ENCODE measurements around the gene CD1E. TPM values are rescaled to one million over a fixed set of nuclear protein-coding genes. Genes with fewer than 3 reads are reported as not detected.

CD1E gene
- polyA plus RNA-seq (2013, experiment 1 of 4): not detected
- polyA plus RNA-seq (2013, experiment 2 of 4): not detected
- not detected for polyA plus RNA-seq (2013, experiment 3 of 4)
- not detected for polyA plus RNA-seq (2013, experiment 4 of 4)

DNA sequence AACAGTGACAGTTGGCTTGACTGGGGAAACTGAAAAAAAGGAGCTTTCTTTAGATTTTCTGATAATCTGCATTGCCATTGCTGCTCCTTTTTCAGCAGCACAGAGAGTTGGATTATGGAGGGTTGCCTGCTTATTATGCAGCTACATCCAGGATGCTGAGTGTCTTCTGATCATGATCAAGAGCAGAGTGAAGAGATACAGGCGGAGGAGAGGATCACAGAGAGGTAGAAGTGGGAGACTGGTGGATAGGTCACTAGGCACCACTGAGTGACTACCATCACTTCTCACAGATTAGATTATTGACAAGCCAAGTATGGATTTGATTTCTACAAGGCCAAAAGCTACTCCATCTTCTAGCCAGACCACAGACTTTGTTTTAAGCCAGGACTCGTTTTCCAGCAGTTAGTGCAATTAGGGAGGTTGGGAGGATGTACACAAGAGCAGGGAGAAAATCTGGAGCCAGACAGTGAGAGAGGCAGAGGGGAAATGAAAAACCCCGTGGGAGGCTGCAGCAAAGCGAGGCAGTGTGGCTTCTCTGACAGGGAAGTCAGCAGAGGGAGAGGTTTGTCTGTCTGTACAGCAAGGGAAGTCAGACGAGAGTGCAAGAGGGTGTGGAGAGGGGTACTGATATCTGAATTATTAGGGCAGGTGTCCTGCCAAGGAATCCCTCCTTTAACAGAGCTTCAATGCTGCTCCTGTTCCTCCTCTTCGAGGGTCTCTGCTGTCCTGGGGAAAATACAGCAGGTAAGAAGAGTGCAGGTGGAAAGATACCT, at the start of gene CD1E:
TSS of gene CD1E (plus strand) at position 592 of the 773 bp plus-strand sequence. CDS start at position 687, 95 bp downstream.
- H3K36me3 ChIP-seq (ENCODE audit: control insufficient read depth, insufficient read depth, low read length): no peaks in the 10 kb centered on the region
- H3K4me1 ChIP-seq (ENCODE audit: control insufficient read depth, insufficient read depth, low read length): no peaks in the 10 kb centered on the region
- no peak within 1 kb of the TSS for H3K27ac ChIP-seq (ENCODE audit: insufficient read depth, low read depth, low read length, poor library complexity, severe bottlenecking)
- 81 to 86% methylated on average over 6 of the region's 6 CpGs for WGBS, 2 experiments
- no peaks in the 10 kb centered on the region for H3K27me3 ChIP-seq (ENCODE audit: control insufficient read depth, insufficient read depth, low read length, poor library complexity, severe bottlenecking)
- H3K4me3 ChIP-seq (ENCODE audit: insufficient read depth, low read depth, low read length): no peak within 1 kb of the TSS
- H3K9me3 ChIP-seq (ENCODE audit: control insufficient read depth, low read length): no peaks in the 10 kb centered on the region

DNA sequence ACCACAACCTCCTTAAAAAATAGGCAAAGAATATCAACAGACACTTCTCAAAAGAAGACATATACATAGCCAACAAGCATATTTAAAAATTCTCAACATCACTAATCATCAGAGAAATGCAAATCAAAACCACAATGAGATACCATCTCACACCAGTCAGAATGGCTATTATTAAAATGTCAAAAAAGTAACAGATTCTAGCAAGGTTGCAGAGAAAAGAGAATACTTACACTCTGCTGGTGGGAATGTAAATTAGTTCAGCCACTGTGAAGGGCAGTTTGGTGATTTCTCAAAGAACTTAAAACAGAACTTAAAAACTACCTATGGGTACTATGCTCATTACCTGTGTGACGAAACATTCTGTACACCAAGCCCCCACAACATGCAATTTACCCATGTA, 43.1 kb upstream of the CD1E start:
- Histone ChIP-seq H3K4me1 (ENCODE audit: control insufficient read depth, insufficient read depth, low read length) (no peaks in the 10 kb centered on the region), H3K9me3 (ENCODE audit: control insufficient read depth, low read length) (no peaks in the 10 kb centered on the region), H3K27me3 (ENCODE audit: control insufficient read depth, insufficient read depth, low read length, poor library complexity, severe bottlenecking) (no peaks in the 10 kb centered on the region), H3K4me3 (ENCODE audit: insufficient read depth, low read depth, low read length) (no peak overlapping the region), H3K36me3 (ENCODE audit: control insufficient read depth, insufficient read depth, low read length) (no peaks in the 10 kb centered on the region), H3K27ac (ENCODE audit: insufficient read depth, low read depth, low read length, poor library complexity, severe bottlenecking) (no peak overlapping the region)
- WGBS, 2 experiments: 95 to 100% methylated on average over 1 of the region's 1 CpG

DNA sequence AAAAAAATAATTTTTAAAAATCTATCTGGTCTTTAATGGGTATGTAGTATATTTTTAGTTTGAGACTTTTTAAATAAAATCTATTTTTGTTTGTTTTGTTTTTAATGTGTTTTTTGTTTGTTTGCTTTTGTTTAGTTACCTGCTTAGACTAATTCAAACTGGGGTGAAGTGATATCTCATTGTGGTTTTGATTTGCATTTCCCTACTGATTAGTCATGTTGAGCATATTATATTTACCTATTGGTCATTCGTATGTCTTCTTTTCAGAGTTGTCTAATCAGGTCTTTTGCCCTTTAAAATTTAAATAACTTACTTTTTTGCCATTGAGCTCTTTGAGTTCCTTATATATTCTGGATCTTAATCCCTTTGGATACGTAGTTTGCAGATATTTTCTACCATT, 42.6 kb upstream of the CD1E start:
- no peaks in the 10 kb centered on the region for H3K9me3 ChIP-seq (ENCODE audit: control insufficient read depth, low read length)
- no peaks in the 10 kb centered on the region for H3K36me3 ChIP-seq (ENCODE audit: control insufficient read depth, insufficient read depth, low read length)
- 100% methylated on average over 1 to 2 of the region's 2 CpGs for WGBS, 2 experiments
- no peak overlapping the region for H3K27ac ChIP-seq (ENCODE audit: insufficient read depth, low read depth, low read length, poor library complexity, severe bottlenecking)
- H3K4me1 ChIP-seq (ENCODE audit: control insufficient read depth, insufficient read depth, low read length): no peaks in the 10 kb centered on the region
- no peak overlapping the region for H3K4me3 ChIP-seq (ENCODE audit: insufficient read depth, low read depth, low read length)
- no peaks in the 10 kb centered on the region for H3K27me3 ChIP-seq (ENCODE audit: control insufficient read depth, insufficient read depth, low read length, poor library complexity, severe bottlenecking)

GRCh38 chr1:158323866-158324265, 29.8 kb upstream of the CD1E start:
- H3K4me3 ChIP-seq (ENCODE audit: insufficient read depth, low read depth, low read length): no peak overlapping the region
- H3K9me3 ChIP-seq (ENCODE audit: control insufficient read depth, low read length): no peaks in the 10 kb centered on the region
- H3K27ac ChIP-seq (ENCODE audit: insufficient read depth, low read depth, low read length, poor library complexity, severe bottlenecking): no peak overlapping the region
- no peaks in the 10 kb centered on the region for H3K4me1 ChIP-seq (ENCODE audit: control insufficient read depth, insufficient read depth, low read length)
- no peaks in the 10 kb centered on the region for H3K27me3 ChIP-seq (ENCODE audit: control insufficient read depth, insufficient read depth, low read length, poor library complexity, severe bottlenecking)
- WGBS, 2 experiments: 94 to 97% methylated on average over 1 of the region's 1 CpG
- H3K36me3 ChIP-seq (ENCODE audit: control insufficient read depth, insufficient read depth, low read length): no peaks in the 10 kb centered on the region

DNA sequence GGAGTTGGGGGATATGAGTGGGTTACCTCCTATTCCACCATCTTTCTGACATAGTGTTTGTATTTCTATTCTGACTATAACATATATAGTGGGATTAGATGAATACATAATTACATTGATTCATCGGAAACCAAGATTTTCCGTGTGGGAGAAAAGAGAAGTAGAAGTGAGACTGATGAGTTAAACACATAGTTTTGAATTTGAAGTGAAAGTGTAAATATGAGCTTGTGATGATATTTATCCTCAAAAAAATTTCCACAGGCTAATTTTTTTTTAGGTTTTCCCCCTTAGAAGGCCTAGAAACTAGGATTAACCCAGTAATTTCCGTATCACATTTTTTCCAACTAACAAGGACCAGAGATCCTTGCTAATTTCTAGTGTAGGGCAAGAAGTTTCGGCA, 29.3 kb upstream of the CD1E start:
- 92 to 100% methylated on average over 3 to 4 of the region's 4 CpGs for WGBS, 2 experiments
- H3K4me3 ChIP-seq (ENCODE audit: insufficient read depth, low read depth, low read length): no peak overlapping the region
- H3K9me3 ChIP-seq (ENCODE audit: control insufficient read depth, low read length): no peaks in the 10 kb centered on the region
- H3K36me3 ChIP-seq (ENCODE audit: control insufficient read depth, insufficient read depth, low read length): no peaks in the 10 kb centered on the region
- H3K4me1 ChIP-seq (ENCODE audit: control insufficient read depth, insufficient read depth, low read length): no peaks in the 10 kb centered on the region
- no peaks in the 10 kb centered on the region for H3K27me3 ChIP-seq (ENCODE audit: control insufficient read depth, insufficient read depth, low read length, poor library complexity, severe bottlenecking)
- no peak overlapping the region for H3K27ac ChIP-seq (ENCODE audit: insufficient read depth, low read depth, low read length, poor library complexity, severe bottlenecking)

- Histone ChIP-seq H3K4me1 (ENCODE audit: control insufficient read depth, insufficient read depth, low read length) (no peaks in the 10 kb centered on the region), H3K27me3 (ENCODE audit: control insufficient read depth, insufficient read depth, low read length, poor library complexity, severe bottlenecking) (no peaks in the 10 kb centered on the region), H3K27ac (ENCODE audit: insufficient read depth, low read depth, low read length, poor library complexity, severe bottlenecking) (no peak overlapping the region), H3K4me3 (ENCODE audit: insufficient read depth, low read depth, low read length) (no peak overlapping the region), H3K36me3 (ENCODE audit: control insufficient read depth, insufficient read depth, low read length) (no peaks in the 10 kb centered on the region), H3K9me3 (ENCODE audit: control insufficient read depth, low read length) (no peaks in the 10 kb centered on the region)
These were observed 26.2 kb upstream of the CD1E start for GRCh38 chr1:158327481-158327880.

DNA sequence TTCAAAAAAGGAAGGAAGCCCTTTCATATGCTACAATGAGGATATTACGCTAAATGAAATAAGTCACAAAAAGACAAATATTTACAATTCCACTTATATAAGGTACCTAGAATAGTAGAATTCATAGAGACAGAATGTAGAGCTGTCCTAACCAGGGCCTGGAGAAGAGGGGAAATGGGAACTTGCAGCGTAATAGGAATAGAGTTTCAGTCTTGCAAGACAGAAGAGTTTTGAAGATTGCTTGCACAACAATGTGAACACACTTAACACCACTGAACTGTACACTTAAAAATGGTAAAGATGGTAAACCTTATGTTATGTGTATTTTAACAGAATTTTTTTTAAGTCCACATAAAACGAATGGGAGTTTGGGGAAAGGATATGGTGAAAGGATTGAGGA, 25.3 kb upstream of the CD1E start:
- 77 to 95% methylated on average over 1 to 2 of the region's 3 CpGs for WGBS, 2 experiments
- no peak overlapping the region for H3K4me3 ChIP-seq (ENCODE audit: insufficient read depth, low read depth, low read length)

GRCh38 chr1:158329300-158329699, 24.4 kb upstream of the CD1E start:
- no peak overlapping the region for H3K4me3 ChIP-seq (ENCODE audit: insufficient read depth, low read depth, low read length)
- no peaks in the 10 kb centered on the region for H3K36me3 ChIP-seq (ENCODE audit: control insufficient read depth, insufficient read depth, low read length)
- H3K27me3 ChIP-seq (ENCODE audit: control insufficient read depth, insufficient read depth, low read length, poor library complexity, severe bottlenecking): no peaks in the 10 kb centered on the region
- 91 to 98% methylated on average over 7 of the region's 7 CpGs for WGBS, 2 experiments
- H3K4me1 ChIP-seq (ENCODE audit: control insufficient read depth, insufficient read depth, low read length): no peaks in the 10 kb centered on the region
- no peak overlapping the region for H3K27ac ChIP-seq (ENCODE audit: insufficient read depth, low read depth, low read length, poor library complexity, severe bottlenecking)
- no peaks in the 10 kb centered on the region for H3K9me3 ChIP-seq (ENCODE audit: control insufficient read depth, low read length)

More for the DNA sequence above, 25.3 kb upstream of the CD1E start:
- no peaks in the 10 kb centered on the region for H3K4me1 ChIP-seq (ENCODE audit: control insufficient read depth, insufficient read depth, low read length)
- no peaks in the 10 kb centered on the region for H3K9me3 ChIP-seq (ENCODE audit: control insufficient read depth, low read length)
- H3K36me3 ChIP-seq (ENCODE audit: control insufficient read depth, insufficient read depth, low read length): no peaks in the 10 kb centered on the region
- no peaks in the 10 kb centered on the region for H3K27me3 ChIP-seq (ENCODE audit: control insufficient read depth, insufficient read depth, low read length, poor library complexity, severe bottlenecking)
- H3K27ac ChIP-seq (ENCODE audit: insufficient read depth, low read depth, low read length, poor library complexity, severe bottlenecking): no peak overlapping the region

DNA sequence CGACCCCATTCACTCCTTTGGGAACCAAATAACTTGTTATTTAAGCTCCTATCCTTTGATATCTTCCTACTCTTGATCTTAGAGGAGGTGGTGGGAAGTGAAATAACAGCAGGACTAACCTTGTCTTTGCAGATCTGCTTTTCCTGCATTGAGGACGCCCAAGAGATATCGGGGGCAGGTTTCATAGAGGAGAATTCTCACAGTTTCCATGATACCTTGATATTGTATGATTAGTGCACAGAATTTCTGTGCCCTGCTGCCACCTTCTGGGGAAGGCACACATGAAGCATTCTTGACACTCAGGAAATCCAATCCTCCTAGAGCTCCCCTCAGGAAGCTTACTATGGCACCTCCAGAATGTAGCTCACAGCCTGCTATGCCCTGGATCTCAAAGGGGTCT, 24.0 kb upstream of the CD1E start:
- no peaks in the 10 kb centered on the region for H3K36me3 ChIP-seq (ENCODE audit: control insufficient read depth, insufficient read depth, low read length)
- 92 to 94% methylated on average over 2 to 3 of the region's 3 CpGs for WGBS, 2 experiments
- H3K4me1 ChIP-seq (ENCODE audit: control insufficient read depth, insufficient read depth, low read length): no peaks in the 10 kb centered on the region
- H3K4me3 ChIP-seq (ENCODE audit: insufficient read depth, low read depth, low read length): no peak overlapping the region
- no peaks in the 10 kb centered on the region for H3K27me3 ChIP-seq (ENCODE audit: control insufficient read depth, insufficient read depth, low read length, poor library complexity, severe bottlenecking)
- no peak overlapping the region for H3K27ac ChIP-seq (ENCODE audit: insufficient read depth, low read depth, low read length, poor library complexity, severe bottlenecking)
- no peaks in the 10 kb centered on the region for H3K9me3 ChIP-seq (ENCODE audit: control insufficient read depth, low read length)

DNA sequence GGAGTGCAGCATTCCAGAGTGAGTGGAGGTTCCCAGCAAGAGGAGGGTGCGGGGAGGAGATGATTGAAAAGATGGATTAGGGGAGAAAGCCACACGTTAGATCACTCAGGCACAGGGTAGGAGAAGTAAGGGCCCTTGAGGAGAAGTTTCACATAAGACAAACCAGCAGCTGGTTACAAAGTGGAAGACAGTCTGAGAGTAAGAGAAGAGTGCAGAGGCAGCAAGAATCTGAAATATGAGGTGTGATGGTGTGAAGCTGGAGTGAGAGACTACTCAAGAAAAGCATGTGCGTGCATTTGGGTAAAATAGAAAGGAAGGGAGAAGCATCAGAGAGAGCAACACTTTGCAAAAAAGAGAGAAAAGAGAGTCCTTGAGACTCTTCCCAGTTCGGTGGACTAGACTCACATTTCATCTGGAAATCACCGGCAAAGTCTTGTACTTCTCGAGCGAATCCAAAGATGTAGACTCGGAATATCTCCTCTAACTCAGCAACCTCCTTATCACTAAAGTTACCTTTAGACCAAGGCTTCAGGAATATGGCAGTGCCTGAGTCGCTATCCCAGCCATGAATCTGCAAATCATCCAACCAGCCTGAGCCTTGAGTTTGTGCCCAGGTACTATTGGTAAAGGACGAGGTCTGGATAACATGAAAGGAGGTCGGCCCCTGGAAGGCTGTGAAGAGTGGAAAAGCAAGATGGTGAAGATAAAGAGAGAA, 23.1 kb upstream of the CD1E start:
- 94 to 95% methylated on average over 11 of the region's 11 CpGs for WGBS, 2 experiments
- no peaks in the 10 kb centered on the region for H3K36me3 ChIP-seq (ENCODE audit: control insufficient read depth, insufficient read depth, low read length)

More for the DNA sequence above, 23.1 kb upstream of the CD1E start:
- no peak overlapping the region for H3K27ac ChIP-seq (ENCODE audit: insufficient read depth, low read depth, low read length, poor library complexity, severe bottlenecking)
- no peaks in the 10 kb centered on the region for H3K4me1 ChIP-seq (ENCODE audit: control insufficient read depth, insufficient read depth, low read length)
- no peaks in the 10 kb centered on the region for H3K9me3 ChIP-seq (ENCODE audit: control insufficient read depth, low read length)
- H3K27me3 ChIP-seq (ENCODE audit: control insufficient read depth, insufficient read depth, low read length, poor library complexity, severe bottlenecking): no peaks in the 10 kb centered on the region
- H3K4me3 ChIP-seq (ENCODE audit: insufficient read depth, low read depth, low read length): no peak overlapping the region

Measured in ectodermal cell (in vitro differentiated cells).